HepG2 (cell line): Measurements from ENCODE around the gene ZFP36. TPM values are rescaled to one million over a fixed set of nuclear protein-coding genes. Genes with fewer than 3 reads are reported as not detected.

Experiments used
- BRCA1 ChIP-seq: sonication (generic); formaldehyde crosslinking; IDR thresholded peaks from 2 replicates; pipeline ENCODE4 v1.4.0; 2020; ENCODE audit warnings: missing genetic modification reagents
- CAMTA2 ChIP-seq: sonication (generic); formaldehyde crosslinking; IDR thresholded peaks from 2 replicates; pipeline ENCODE4 v1.4.0; 2020; ENCODE audit warnings: mild to moderate bottlenecking, missing genetic modification reagents, borderline replicate concordance
- CHCHD3 ChIP-seq: sonication (generic); formaldehyde crosslinking; IDR thresholded peaks from 2 replicates; pipeline ENCODE4 v1.8.0; 2022; ENCODE audit warnings: mild to moderate bottlenecking, missing genetic modification reagents, moderate library complexity
- KAT7 ChIP-seq: IDR thresholded peaks from 2 replicates; pipeline ENCODE4 v1.6.1; 2018; ENCODE audit warnings: borderline replicate concordance, missing compliant biosample characterization
- NFATC3 ChIP-seq: sonication (generic); formaldehyde crosslinking; IDR thresholded peaks from 2 replicates; pipeline ENCODE4 v1.5.1; 2020; ENCODE audit warnings: mild to moderate bottlenecking, missing genetic modification reagents
- POLR2G ChIP-seq: fragments of 200-400 bp; formaldehyde crosslinking; IDR thresholded peaks from 2 replicates; pipeline ENCODE4 v1.6.1; 2018; ENCODE audit warnings: mild to moderate bottlenecking, low read depth, low read length, moderate library complexity
- RBFOX2 ChIP-seq: fragments of 200-400 bp; formaldehyde crosslinking; IDR thresholded peaks from 2 replicates; pipeline ENCODE4 v1.6.1; 2017; ENCODE audit warnings: low read depth, mild to moderate bottlenecking, low read length
- RXRA ChIP-seq: sonication (generic); formaldehyde crosslinking; IDR thresholded peaks from 2 replicates; pipeline ENCODE4 v1.5.1; 2020; ENCODE audit warnings: missing genetic modification reagents
- SRSF4 ChIP-seq: fragments of 200-400 bp; formaldehyde crosslinking; IDR thresholded peaks from one replicate; pipeline ENCODE4 v1.6.1; 2018; ENCODE audit warnings: mild to moderate bottlenecking, low read depth, low read length, moderate library complexity; ENCODE audit not compliant: poor library complexity, severe bottlenecking
- STAT5B ChIP-seq: sonication (generic); formaldehyde crosslinking; IDR thresholded peaks from 2 replicates; pipeline ENCODE4 v1.4.0; 2020; ENCODE audit warnings: missing genetic modification reagents
- TEAD3 ChIP-seq: optimal IDR thresholded peaks from 2 replicates; pipeline ENCODE3; 2016; ENCODE audit warnings: borderline replicate concordance
- YY1 ChIP-seq: IDR thresholded peaks from 2 replicates; pipeline ENCODE4 v1.6.1; 2011; ENCODE audit warnings: low read length, low read depth, moderate library complexity, mild to moderate bottlenecking; ENCODE audit not compliant: insufficient read depth, insufficient replicate concordance
- ZBTB7A ChIP-seq: sonication (generic); formaldehyde crosslinking; IDR thresholded peaks from 2 replicates; pipeline ENCODE4 v1.8.0; 2022; ENCODE audit warnings: mild to moderate bottlenecking, missing genetic modification reagents
- ZEB1 ChIP-seq: IDR thresholded peaks from 2 replicates; pipeline ENCODE4 v1.6.1; 2012; ENCODE audit warnings: mild to moderate bottlenecking, low read depth, inconsistent platforms; ENCODE audit not compliant: insufficient replicate concordance
- ZNF207 ChIP-seq: fragments of 450-650 bp; IDR thresholded peaks from 2 replicates; pipeline ENCODE4 v1.6.1; 2016; ENCODE audit warnings: antibody characterized with exemption, borderline replicate concordance
- ZNF746 ChIP-seq: sonication (generic); formaldehyde crosslinking; IDR thresholded peaks from 2 replicates; pipeline ENCODE4 v1.8.0; 2022; ENCODE audit warnings: mild to moderate bottlenecking, missing genetic modification reagents
- ZNF747 ChIP-seq: sonication (generic); formaldehyde crosslinking; IDR thresholded peaks from 2 replicates; pipeline ENCODE4 v1.8.1; 2023; ENCODE audit warnings: missing genetic modification reagents, mild to moderate bottlenecking, borderline replicate concordance
- ZNF749 ChIP-seq: sonication (generic); formaldehyde crosslinking; IDR thresholded peaks from 2 replicates; pipeline ENCODE4 v1.8.0; 2022; ENCODE audit warnings: mild to moderate bottlenecking, missing genetic modification reagents, moderate library complexity, borderline replicate concordance
- ZSCAN12 ChIP-seq: sonication (generic); formaldehyde crosslinking; IDR thresholded peaks from 2 replicates; pipeline ENCODE4 v1.9.0; 2021; ENCODE audit warnings: mild to moderate bottlenecking, missing genetic modification reagents
- polyA plus RNA-seq, 8 experiments: library from polyadenylated mRNA; depleted of rRNA in 3 of 8; stranded (reverse) in 7 of 8; unstranded in 1 of 8; fragments of >200 nt; fragmentation: Illumina TruSeq in 4 of 8; extraction: Trizol in 4 of 8; gene quantifications; 2 replicates each; pipeline versions ENCODE4 v1.2.1 to v1.2.3, GENCODE V29; 2011 to 2016; ENCODE audit warnings: low read depth in 4 of 8, missing spikeins in 1 of 8, mixed read lengths in 1 of 8; ENCODE audit not compliant: insufficient read depth in 1 of 8
- total RNA-seq, 5 experiments: library from RNA; depleted of rRNA; stranded (reverse); fragments of >200 nt; fragmentation: Illumina TruSeq; extraction: Trizol; gene quantifications; 2 replicates each; pipeline ENCODE4 v1.2.3, GENCODE V29; 2016; ENCODE audit warnings: low read depth in 1 of 5
- TF ChIP-seq, protein P1 (sequence below), 2 experiments: sonication (generic) in 1 of 2; formaldehyde crosslinking in 1 of 2; IDR thresholded peaks; 2 replicates each; pipeline versions ENCODE4 v1.4.0 to v1.6.1; 2016 to 2020; ENCODE audit warnings: borderline replicate concordance in 1 of 2, low read depth in 1 of 2, mild to moderate bottlenecking in 1 of 2, missing genetic modification reagents in 1 of 2
- TF ChIP-seq, protein P2 (sequence below): sonication (generic); formaldehyde crosslinking; IDR thresholded peaks from 2 replicates; pipeline ENCODE4 v1.4.0; 2020; ENCODE audit warnings: mild to moderate bottlenecking, low read depth, missing genetic modification reagents
- TF ChIP-seq, protein P3 (sequence below): sonication (generic); formaldehyde crosslinking; IDR thresholded peaks from 2 replicates; pipeline ENCODE4 v1.5.0; 2020; ENCODE audit warnings: missing genetic modification reagents

Gene ZFP36
- total and polyA plus RNA-seq, 2 of the 13 experiments (the other 11 are each of a cell fraction or from before 2014, with no cell fraction given) = 1.4 to 1.7 TPM

DNA sequence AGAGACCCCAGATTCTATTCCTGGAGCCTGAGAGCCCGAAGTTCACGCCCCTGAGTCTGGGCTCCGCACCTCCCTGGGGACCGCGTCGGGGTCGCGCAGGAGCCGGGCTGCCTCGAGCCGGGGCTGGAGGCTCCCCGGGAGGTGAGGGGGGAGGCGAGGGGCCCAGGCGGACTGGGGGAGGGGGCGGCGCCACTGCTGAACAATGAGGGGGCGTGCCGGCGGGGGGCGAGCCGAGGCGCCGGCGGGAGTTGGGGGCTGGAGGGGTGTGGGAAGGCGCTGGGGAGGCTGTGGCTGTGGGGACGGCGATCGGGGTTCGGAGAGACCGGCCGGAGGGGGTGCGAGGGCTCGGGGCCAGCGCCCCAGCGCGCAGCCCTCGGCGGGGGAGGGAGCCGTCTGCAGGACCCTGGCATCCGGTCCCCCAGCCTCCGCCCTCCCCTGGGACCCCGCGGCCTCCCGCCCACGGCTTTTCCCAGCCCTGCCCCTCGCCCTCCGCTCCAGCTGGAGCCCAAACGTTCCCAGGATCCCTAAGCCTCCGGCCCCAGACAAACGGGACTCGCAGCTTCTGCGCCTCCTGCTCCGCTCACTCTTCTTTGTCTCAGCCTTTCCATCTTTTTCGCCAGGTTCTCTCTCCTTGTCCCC is 6.7 kb downstream of the ZFP36 start (continued):
- TF ChIP-seq, protein P1, sequence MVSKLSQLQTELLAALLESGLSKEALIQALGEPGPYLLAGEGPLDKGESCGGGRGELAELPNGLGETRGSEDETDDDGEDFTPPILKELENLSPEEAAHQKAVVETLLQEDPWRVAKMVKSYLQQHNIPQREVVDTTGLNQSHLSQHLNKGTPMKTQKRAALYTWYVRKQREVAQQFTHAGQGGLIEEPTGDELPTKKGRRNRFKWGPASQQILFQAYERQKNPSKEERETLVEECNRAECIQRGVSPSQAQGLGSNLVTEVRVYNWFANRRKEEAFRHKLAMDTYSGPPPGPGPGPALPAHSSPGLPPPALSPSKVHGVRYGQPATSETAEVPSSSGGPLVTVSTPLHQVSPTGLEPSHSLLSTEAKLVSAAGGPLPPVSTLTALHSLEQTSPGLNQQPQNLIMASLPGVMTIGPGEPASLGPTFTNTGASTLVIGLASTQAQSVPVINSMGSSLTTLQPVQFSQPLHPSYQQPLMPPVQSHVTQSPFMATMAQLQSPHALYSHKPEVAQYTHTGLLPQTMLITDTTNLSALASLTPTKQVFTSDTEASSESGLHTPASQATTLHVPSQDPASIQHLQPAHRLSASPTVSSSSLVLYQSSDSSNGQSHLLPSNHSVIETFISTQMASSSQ (IDR thresholded peaks at IDR 0.05; ENCODE audit: low read depth) = no peak
- TF ChIP-seq, protein P1 (CRISPR knock-in tag; IDR thresholded peaks at IDR 0.05; ENCODE audit: borderline replicate concordance) = no peak
- TF ChIP-seq KAT7 (CRISPR knock-in tag) (0 out of 2 replicates have a peak, but pooled peaks have one; percentile 16), RXRA (CRISPR knock-in tag) (0 out of 2 replicates have a peak, but pooled peaks have one; percentile 8), ZEB1 (no peak), ZNF207 (no peak), ZNF746 (CRISPR knock-in tag) (no peak), ZNF747 (CRISPR knock-in tag) (no peak), TEAD3 (no peak), CHCHD3 (CRISPR knock-in tag) (no peak), BRCA1 (no peak), RBFOX2 (no peak), ZBTB7A (CRISPR knock-in tag) (0 out of 2 replicates have a peak, but pooled peaks have one; percentile 35), ZNF749 (CRISPR knock-in tag) (no peak), NFATC3 (CRISPR knock-in tag) (no peak), POLR2G (no peak), STAT5B (CRISPR knock-in tag) (no peak), CAMTA2 (CRISPR knock-in tag) (no peak), ZSCAN12 (CRISPR knock-in tag) (no peak), YY1 (no peak), SRSF4 (no peak)
- TF ChIP-seq, protein P2, sequence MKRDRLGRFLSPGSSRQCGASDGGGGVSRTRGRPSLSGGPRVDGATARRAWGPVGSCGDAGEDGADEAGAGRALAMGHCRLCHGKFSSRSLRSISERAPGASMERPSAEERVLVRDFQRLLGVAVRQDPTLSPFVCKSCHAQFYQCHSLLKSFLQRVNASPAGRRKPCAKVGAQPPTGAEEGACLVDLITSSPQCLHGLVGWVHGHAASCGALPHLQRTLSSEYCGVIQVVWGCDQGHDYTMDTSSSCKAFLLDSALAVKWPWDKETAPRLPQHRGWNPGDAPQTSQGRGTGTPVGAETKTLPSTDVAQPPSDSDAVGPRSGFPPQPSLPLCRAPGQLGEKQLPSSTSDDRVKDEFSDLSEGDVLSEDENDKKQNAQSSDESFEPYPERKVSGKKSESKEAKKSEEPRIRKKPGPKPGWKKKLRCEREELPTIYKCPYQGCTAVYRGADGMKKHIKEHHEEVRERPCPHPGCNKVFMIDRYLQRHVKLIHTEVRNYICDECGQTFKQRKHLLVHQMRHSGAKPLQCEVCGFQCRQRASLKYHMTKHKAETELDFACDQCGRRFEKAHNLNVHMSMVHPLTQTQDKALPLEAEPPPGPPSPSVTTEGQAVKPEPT (CRISPR knock-in tag) = no peak; the same call in 1 of the 2 replicates
- TF ChIP-seq, protein P3, sequence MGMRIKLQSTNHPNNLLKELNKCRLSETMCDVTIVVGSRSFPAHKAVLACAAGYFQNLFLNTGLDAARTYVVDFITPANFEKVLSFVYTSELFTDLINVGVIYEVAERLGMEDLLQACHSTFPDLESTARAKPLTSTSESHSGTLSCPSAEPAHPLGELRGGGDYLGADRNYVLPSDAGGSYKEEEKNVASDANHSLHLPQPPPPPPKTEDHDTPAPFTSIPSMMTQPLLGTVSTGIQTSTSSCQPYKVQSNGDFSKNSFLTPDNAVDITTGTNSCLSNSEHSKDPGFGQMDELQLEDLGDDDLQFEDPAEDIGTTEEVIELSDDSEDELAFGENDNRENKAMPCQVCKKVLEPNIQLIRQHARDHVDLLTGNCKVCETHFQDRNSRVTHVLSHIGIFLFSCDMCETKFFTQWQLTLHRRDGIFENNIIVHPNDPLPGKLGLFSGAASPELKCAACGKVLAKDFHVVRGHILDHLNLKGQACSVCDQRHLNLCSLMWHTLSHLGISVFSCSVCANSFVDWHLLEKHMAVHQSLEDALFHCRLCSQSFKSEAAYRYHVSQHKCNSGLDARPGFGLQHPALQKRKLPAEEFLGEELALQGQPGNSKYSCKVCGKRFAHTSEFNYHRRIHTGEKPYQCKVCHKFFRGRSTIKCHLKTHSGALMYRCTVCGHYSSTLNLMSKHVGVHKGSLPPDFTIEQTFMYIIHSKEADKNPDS (CRISPR knock-in tag) = no peak
